Ectodermal cell (in vitro differentiated cells): ENCODE measurements around the gene LRMDA.

Source experiments
- H3K27ac ChIP-seq: 2 replicates; pipeline ENCODE4 v1.7.0; 2013; ENCODE audit warnings: mild to moderate bottlenecking, low read depth, low read length; ENCODE audit not compliant: insufficient read depth, poor library complexity, severe bottlenecking
- H3K27me3 ChIP-seq: 2 replicates; pipeline ENCODE4 v1.7.0; 2013; ENCODE audit warnings: mild to moderate bottlenecking, low read length; ENCODE audit not compliant: insufficient read depth, control insufficient read depth, poor library complexity, severe bottlenecking
- H3K36me3 ChIP-seq: one replicate; pipeline ENCODE4 v1.7.0; 2013; ENCODE audit warnings: low read length; ENCODE audit not compliant: control insufficient read depth, insufficient read depth
- H3K4me1 ChIP-seq: one replicate; pipeline ENCODE4 v1.7.0; 2013; ENCODE audit warnings: low read length; ENCODE audit not compliant: control insufficient read depth, insufficient read depth
- H3K4me3 ChIP-seq: 2 replicates; pipeline ENCODE4 v1.7.0; 2013; ENCODE audit warnings: low read depth, low read length, control low read depth; ENCODE audit not compliant: insufficient read depth
- H3K9me3 ChIP-seq: 2 replicates; pipeline ENCODE4 v1.7.0; 2013; ENCODE audit warnings: mild to moderate bottlenecking, low read length, moderate library complexity; ENCODE audit not compliant: control insufficient read depth
- WGBS, 2 experiments: methylation state at CpG; one replicate each; pipeline ENCODE4 v1.1.7; 2013; ENCODE audit warnings: missing lambda C conversion rate in 2 of 2; 5-methylcytosine and 5-hydroxymethylcytosine counted together

LRMDA gene

DNA sequence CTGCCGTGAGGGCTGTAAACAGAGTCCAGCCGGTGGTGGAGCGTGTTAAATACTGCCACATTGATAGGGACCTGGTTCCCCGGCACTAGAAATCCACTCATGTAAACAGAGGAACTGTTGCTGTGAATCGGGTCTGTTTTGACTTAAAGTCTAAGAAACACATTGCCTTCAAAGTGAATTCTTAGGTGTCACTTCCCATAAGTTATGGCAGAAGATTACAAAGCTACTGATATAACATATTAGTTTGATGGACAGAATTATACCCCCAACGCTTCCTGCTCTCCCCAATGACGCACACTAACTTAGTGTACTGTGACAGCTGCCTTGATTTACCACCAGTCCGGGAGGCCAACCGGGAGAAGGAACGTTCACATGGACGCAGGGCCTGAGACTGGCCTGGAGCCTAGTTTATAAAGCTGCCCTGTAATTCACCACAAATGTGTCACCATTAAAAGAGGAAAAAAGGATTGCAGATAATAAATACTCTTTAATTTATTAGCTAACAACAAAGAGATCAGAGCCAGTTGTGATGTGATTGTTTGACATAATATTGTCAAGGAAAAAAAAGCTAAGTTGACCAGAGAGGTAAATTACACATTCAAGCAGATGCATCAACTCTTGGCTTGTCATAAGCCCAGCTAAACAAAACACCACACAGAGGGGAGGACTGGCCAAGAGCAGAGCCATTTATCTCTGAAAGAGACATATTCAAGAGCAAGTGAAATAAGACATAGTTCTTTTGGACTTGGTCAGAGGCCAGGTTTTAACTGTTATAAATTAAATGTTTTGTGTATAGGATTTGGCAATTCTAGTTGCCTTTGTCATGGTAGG lies 820.6 kb downstream of the LRMDA start:
- Histone ChIP-seq H3K4me1 (no peaks in the 10 kb centered on the region), H3K36me3 (no peaks in the 10 kb centered on the region), H3K4me3 (no peak overlapping the region), H3K27me3 (no peaks in the 10 kb centered on the region), H3K9me3 (no peaks in the 10 kb centered on the region), H3K27ac (no peak overlapping the region)
- WGBS, 2 experiments = 94 to 97% methylated on average over 11 of the region's 11 CpGs

DNA sequence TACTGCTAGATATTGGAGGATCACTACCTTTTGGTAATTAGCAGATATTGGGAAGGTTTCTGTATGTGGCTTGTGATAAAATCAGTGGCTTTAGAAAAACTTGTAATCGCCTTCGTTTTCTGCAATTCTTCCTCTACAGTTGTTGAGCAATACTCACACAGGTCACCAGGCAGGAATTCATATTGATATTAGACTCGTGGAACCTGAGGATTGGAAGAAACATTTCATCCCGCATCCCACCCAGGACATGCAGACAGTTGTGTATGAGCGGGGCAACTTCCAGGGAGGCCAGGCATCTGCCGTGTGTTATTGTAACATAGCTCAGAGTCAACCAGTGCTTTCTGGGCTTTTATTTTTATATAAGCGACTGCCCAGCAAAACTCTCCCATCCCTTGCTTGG lies 821.3 kb downstream of the LRMDA start:
- no peaks in the 10 kb centered on the region for H3K9me3 ChIP-seq
- no peaks in the 10 kb centered on the region for H3K36me3 ChIP-seq
- no peak overlapping the region for H3K27ac ChIP-seq
- WGBS, 2 experiments = 94 to 96% methylated on average over 7 of the region's 7 CpGs
- no peaks in the 10 kb centered on the region for H3K27me3 ChIP-seq
- H3K4me1 ChIP-seq = no peaks in the 10 kb centered on the region
- no peak overlapping the region for H3K4me3 ChIP-seq

- no peaks in the 10 kb centered on the region for H3K9me3 ChIP-seq
- no peaks in the 10 kb centered on the region for H3K27me3 ChIP-seq
- 94 to 100% methylated on average over 1 of the region's 1 CpG for WGBS, 2 experiments
- H3K4me3 ChIP-seq = no peak overlapping the region
- H3K27ac ChIP-seq = no peak overlapping the region
- H3K36me3 ChIP-seq = no peaks in the 10 kb centered on the region
- no peaks in the 10 kb centered on the region for H3K4me1 ChIP-seq
Observed at GRCh38 chr10:76255241-76255640, 823.8 kb downstream of the LRMDA start.

DNA sequence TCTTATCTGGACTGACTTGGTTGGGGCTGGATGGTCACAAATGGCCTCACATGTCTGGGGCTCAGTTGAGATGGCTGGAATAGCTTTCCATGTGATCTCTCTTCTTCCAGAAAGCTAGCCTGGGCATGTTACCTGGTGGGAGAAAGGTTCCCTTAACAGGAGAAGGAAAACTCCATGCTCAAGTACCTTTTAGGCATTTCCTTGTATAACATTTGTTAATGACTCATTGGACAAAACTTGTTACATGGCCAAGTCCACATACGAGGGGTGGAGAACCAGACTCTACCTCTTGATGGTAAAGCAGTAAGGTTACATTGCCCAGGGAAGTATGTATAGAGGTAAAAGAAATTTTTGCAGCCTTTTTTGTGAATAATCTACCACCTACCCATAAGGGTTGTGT lies 826.4 kb downstream of the LRMDA start:
- Histone ChIP-seq H3K4me3 (no peak overlapping the region), H3K27me3 (no peaks in the 10 kb centered on the region), H3K4me1 (no peaks in the 10 kb centered on the region), H3K36me3 (no peaks in the 10 kb centered on the region), H3K27ac (no peak overlapping the region), H3K9me3 (no peaks in the 10 kb centered on the region)
- WGBS, 2 experiments = 93 to 100% methylated on average over 1 of the region's 1 CpG

GRCh38 chr10:76265441-76266113 lies 834.2 kb downstream of the LRMDA start:
- WGBS, 2 experiments = 85 to 86% methylated on average over 4 of the region's 4 CpGs

DNA sequence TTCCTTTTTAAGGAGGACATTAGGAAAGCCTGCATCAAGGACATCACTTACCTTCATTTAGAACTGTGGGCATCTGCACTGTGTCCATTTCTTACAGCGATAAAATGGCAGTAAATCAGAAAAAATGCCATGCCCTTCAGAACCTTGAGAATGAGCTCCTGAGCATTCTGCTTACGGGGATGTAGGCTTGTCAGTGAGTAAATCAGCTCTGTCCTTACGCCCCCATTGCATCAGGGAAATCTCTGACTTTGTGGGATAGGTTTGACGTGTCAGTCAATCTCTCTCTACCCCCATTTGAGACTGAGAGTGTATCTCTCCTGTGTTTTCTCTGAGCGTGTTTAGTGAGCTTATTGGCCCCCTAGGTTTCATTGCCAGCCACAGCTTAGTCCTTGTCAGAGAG lies 837.1 kb downstream of the LRMDA start:
- Histone ChIP-seq H3K9me3 (no peaks in the 10 kb centered on the region), H3K27ac (no peak overlapping the region), H3K27me3 (no peaks in the 10 kb centered on the region), H3K4me1 (peaks cover 4% of the 10 kb centered on the region), H3K36me3 (no peaks in the 10 kb centered on the region), H3K4me3 (no peak overlapping the region)
- 84 to 92% methylated on average over 5 of the region's 5 CpGs for WGBS, 2 experiments

More at GRCh38 chr10:76265441-76266113, 834.2 kb downstream of the LRMDA start:
- peaks cover 3% of the 10 kb centered on the region for H3K4me1 ChIP-seq
- H3K36me3 ChIP-seq = no peaks in the 10 kb centered on the region
- H3K27ac ChIP-seq = no peak overlapping the region
- no peaks in the 10 kb centered on the region for H3K27me3 ChIP-seq
- H3K4me3 ChIP-seq = no peak overlapping the region
- H3K9me3 ChIP-seq = no peaks in the 10 kb centered on the region

- Histone ChIP-seq H3K4me1 (peaks cover 4% of the 10 kb centered on the region), H3K27me3 (no peaks in the 10 kb centered on the region), H3K27ac (no peak overlapping the region), H3K9me3 (no peaks in the 10 kb centered on the region), H3K36me3 (no peaks in the 10 kb centered on the region), H3K4me3 (no peak overlapping the region)
- 92 to 99% methylated on average over 4 to 5 of the region's 5 CpGs for WGBS, 2 experiments
Observed at GRCh38 chr10:76268954-76269353, 837.5 kb downstream of the LRMDA start.

- H3K4me3 ChIP-seq = no peak overlapping the region
- H3K27me3 ChIP-seq = no peaks in the 10 kb centered on the region
- H3K36me3 ChIP-seq = no peaks in the 10 kb centered on the region
- H3K9me3 ChIP-seq = peaks cover 5% of the 10 kb centered on the region
- no peak overlapping the region for H3K27ac ChIP-seq
- peaks cover 4% of the 10 kb centered on the region for H3K4me1 ChIP-seq
- 73 to 77% methylated on average over 5 of the region's 5 CpGs for WGBS, 2 experiments
Observed at GRCh38 chr10:76270464-76270863, 839.0 kb downstream of the LRMDA start.

- Histone ChIP-seq H3K36me3 (no peaks in the 10 kb centered on the region), H3K9me3 (peaks cover 5% of the 10 kb centered on the region), H3K27ac (no peak overlapping the region), H3K4me3 (no peak overlapping the region), H3K27me3 (no peaks in the 10 kb centered on the region), H3K4me1 (peaks cover 4% of the 10 kb centered on the region)
Observed at GRCh38 chr10:76274933-76275332, 843.5 kb downstream of the LRMDA start.

GRCh38 chr10:76278811-76279460 lies 847.5 kb downstream of the LRMDA start:
- no peak overlapping the region for H3K4me3 ChIP-seq
- H3K9me3 ChIP-seq = peaks cover 5% of the 10 kb centered on the region
- H3K27ac ChIP-seq = no peak overlapping the region
- WGBS, 2 experiments = no CpG with 5 or more reads among the region's 1 CpG
- no peaks in the 10 kb centered on the region for H3K4me1 ChIP-seq
- no peaks in the 10 kb centered on the region for H3K36me3 ChIP-seq
- no peaks in the 10 kb centered on the region for H3K27me3 ChIP-seq
